Skeletal muscle tissue (tissue), 4 donors: Measurements from ENCODE around the gene BORCS6. TPM values are rescaled to one million over a fixed set of nuclear protein-coding genes. Genes with fewer than 3 reads are reported as not detected.
A peak's percentile ranks its signal among the peaks of the same experiment; 100 is the strongest.

Experiments
- H3K27ac ChIP-seq: one replicate; pipeline ENCODE4 v1.7.0; 2013; ENCODE audit warnings: mild to moderate bottlenecking, low read depth, low read length, inconsistent platforms
- H3K27me3 ChIP-seq, 3 donors: one replicate each; pipeline ENCODE4 v1.7.0; 2013; ENCODE audit warnings: low read length in 3 of 3; ENCODE audit not compliant: control insufficient read depth in 3 of 3, insufficient read depth in 3 of 3
- H3K36me3 ChIP-seq, 3 donors: one replicate each; pipeline ENCODE4 v1.7.0; 2013; ENCODE audit warnings: low read length in 3 of 3; ENCODE audit not compliant: control insufficient read depth in 3 of 3, insufficient read depth in 3 of 3
- H3K4me1 ChIP-seq, 3 donors: one replicate each; pipeline ENCODE4 v1.7.0; 2013; ENCODE audit warnings: low read length in 3 of 3, mild to moderate bottlenecking in 3 of 3; ENCODE audit not compliant: control insufficient read depth in 3 of 3, insufficient read depth in 3 of 3
- H3K4me3 ChIP-seq, 3 donors: one replicate each; pipeline ENCODE4 v1.7.0; 2013; ENCODE audit warnings: low read length in 3 of 3
- H3K9ac ChIP-seq, 3 donors: one replicate each; pipeline ENCODE4 v1.7.0; 2013; ENCODE audit warnings: low read length in 3 of 3, mild to moderate bottlenecking in 3 of 3, moderate library complexity in 2 of 3, low read depth in 1 of 3
- H3K9me3 ChIP-seq, 3 donors: one replicate each; pipeline ENCODE4 v1.7.0; 2013; ENCODE audit warnings: low read length in 3 of 3; ENCODE audit not compliant: control insufficient read depth in 3 of 3
- total RNA-seq: library from RNA; depleted of rRNA; stranded (reverse); fragments of >200 nt; gene quantifications from one replicate; pipeline ENCODE4 v1.2.3, GENCODE V29; 2014
- donor health status: Osteomylitis.

BORCS6 gene
- total RNA-seq, 1 donor from 2014 or later, result 4.7 TPM

- Histone ChIP-seq H3K9ac (peak overlapping the region; percentile 94 to 100 (median 96)), H3K27ac (peak overlapping the region; percentile 100), H3K4me1 (peaks cover 60 to 86% (median 77%) of the 10 kb centered on the region in 3 donors), H3K4me3 (peak overlapping the region; percentile 71 to 94 (median 90)), H3K9me3 (no peaks in the 10 kb centered on the region), H3K27me3 (no peaks in the 10 kb centered on the region), H3K36me3 (peaks cover 54 to 59% (median 56%) of the 10 kb centered on the region in 3 donors)
These were observed 39.5 kb downstream of the BORCS6 start for GRCh38 chr17:8150194-8151119.

GRCh38 chr17:8149419-8150193, 40.4 kb downstream of the BORCS6 start:
- H3K27ac ChIP-seq, result peak overlapping the region; percentile 100
- peaks cover 63 to 64% (median 63%) of the 10 kb centered on the region in 3 donors for H3K36me3 ChIP-seq
- H3K4me1 ChIP-seq, result peaks cover 52 to 84% (median 69%) of the 10 kb centered on the region in 3 donors
- no peaks in the 10 kb centered on the region for H3K27me3 ChIP-seq
- peak overlapping the region; percentile 71 to 94 (median 90) for H3K4me3 ChIP-seq
- no peaks in the 10 kb centered on the region for H3K9me3 ChIP-seq
- peak overlapping the region; percentile 11 to 100 (median 94) for H3K9ac ChIP-seq

- Histone ChIP-seq H3K9me3 (no peaks in the 10 kb centered on the region), H3K27ac (peak overlapping the region; percentile 70), H3K9ac (peak overlapping the region in 2 of 3 donors; percentile 40 to 63), H3K4me1 (peaks cover 50 to 90% (median 65%) of the 10 kb centered on the region in 3 donors), H3K4me3 (no peak overlapping the region), H3K36me3 (peaks cover 73 to 75% (median 73%) of the 10 kb centered on the region in 3 donors), H3K27me3 (no peaks in the 10 kb centered on the region)
These were observed 41.4 kb downstream of the BORCS6 start for GRCh38 chr17:8148560-8148959.

GRCh38 chr17:8147805-8148404, 42.1 kb downstream of the BORCS6 start:
- Histone ChIP-seq H3K27ac (peak overlapping the region; percentile 70), H3K36me3 (peaks cover 71 to 77% (median 77%) of the 10 kb centered on the region in 3 donors), H3K9me3 (no peaks in the 10 kb centered on the region), H3K4me1 (peaks cover 43 to 84% (median 61%) of the 10 kb centered on the region in 3 donors), H3K9ac (peak overlapping the region in 2 of 3 donors; percentile 40 to 63), H3K4me3 (no peak overlapping the region), H3K27me3 (no peaks in the 10 kb centered on the region)

- peak overlapping the region in 1 of 3 donors; percentile 63 for H3K9ac ChIP-seq
- peak overlapping the region; percentile 70 for H3K27ac ChIP-seq
- H3K9me3 ChIP-seq, result no peaks in the 10 kb centered on the region
- peaks cover 75 to 84% (median 81%) of the 10 kb centered on the region in 3 donors for H3K36me3 ChIP-seq
- no peak overlapping the region for H3K4me3 ChIP-seq
- H3K27me3 ChIP-seq, result no peaks in the 10 kb centered on the region
- H3K4me1 ChIP-seq, result peaks cover 38 to 84% (median 62%) of the 10 kb centered on the region in 3 donors
These were observed 42.7 kb downstream of the BORCS6 start for GRCh38 chr17:8147141-8147804.

GRCh38 chr17:8146381-8147140, 43.4 kb downstream of the BORCS6 start:
- Histone ChIP-seq H3K4me1 (peaks cover 34 to 83% (median 69%) of the 10 kb centered on the region in 3 donors), H3K27ac (peak overlapping the region; percentile 70), H3K4me3 (no peak overlapping the region), H3K36me3 (peaks cover 82 to 89% (median 88%) of the 10 kb centered on the region in 3 donors), H3K9ac (peak overlapping the region in 1 of 3 donors; percentile 60), H3K9me3 (no peaks in the 10 kb centered on the region), H3K27me3 (no peaks in the 10 kb centered on the region)

- peak overlapping the region; percentile 70 for H3K27ac ChIP-seq
- H3K9me3 ChIP-seq, result no peaks in the 10 kb centered on the region
- peaks cover 90 to 96% (median 95%) of the 10 kb centered on the region in 3 donors for H3K36me3 ChIP-seq
These were observed 44.2 kb downstream of the BORCS6 start for GRCh38 chr17:8145811-8146210.

GRCh38 chr17:8144401-8145231, 45.4 kb downstream of the BORCS6 start:
- no peak overlapping the region for H3K27ac ChIP-seq
- peak overlapping the region in 1 of 3 donors; percentile 57 for H3K9ac ChIP-seq
- peaks cover 20 to 82% (median 67%) of the 10 kb centered on the region in 3 donors for H3K4me1 ChIP-seq
- H3K36me3 ChIP-seq, result peaks cover 91 to 99% (median 95%) of the 10 kb centered on the region in 3 donors
- no peak overlapping the region for H3K4me3 ChIP-seq
- no peaks in the 10 kb centered on the region for H3K9me3 ChIP-seq
- H3K27me3 ChIP-seq, result no peaks in the 10 kb centered on the region

More at GRCh38 chr17:8145811-8146210, 44.2 kb downstream of the BORCS6 start:
- Histone ChIP-seq H3K27me3 (no peaks in the 10 kb centered on the region), H3K9ac (peak overlapping the region in 1 of 3 donors; percentile 60), H3K4me1 (peaks cover 28 to 82% (median 69%) of the 10 kb centered on the region in 3 donors), H3K4me3 (no peak overlapping the region)
